Left colon (tissue), 2 donors: Measurements from ENCODE around the gene EBNA1BP2. TPM values are rescaled to one million over a fixed set of nuclear protein-coding genes. Genes with fewer than 3 reads are reported as not detected.
"Not testable (repeated sequence)": the region's sequence is repeated elsewhere in the genome, so short reads cannot be mapped to it uniquely, and the experiment has no call there.

Experiments used
- ATAC-seq: fragments of 200-7000 bp; cut with Tn5 transposase; one replicate; pipeline ENCODE4 v1.9.1; 2020; ENCODE audit warnings: mild to moderate bottlenecking, moderate library complexity
- DNase-seq, 2 donors: peaks; one replicate each; pipeline ENCODE4 v3.0.0-alpha.2; 2020
- intact Hi-C, 2 donors: fragments of 100-400 bp; cut with DNase I in 1 of 2; cut with micrococcal nuclease in 1 of 2; formaldehyde crosslinking; loops; one replicate each; pipeline versions ENCODE4 v1.11.2 to v1.14.0; 2022; cut with DNase I, micrococcal nuclease
- long read RNA-seq: library from polyadenylated mRNA; unstranded; transcript quantifications from one replicate; pipeline ENCODE4 v2.0.0, GENCODE V29; 2021
- total RNA-seq, 2 donors: library from RNA; stranded (reverse); fragmentation: NEBNext Ultra II Directional; extraction: Animal tissue kit (Norgen Biotek cat#: 25700); gene quantifications; one replicate each; pipeline ENCODE4 v1.2.1, GENCODE V29; 2021
- donor health status: DM: no; HTN: no; CAD: no.
- donor health status: DM: yes; HTN: yes; CAD: no.

The EBNA1BP2 gene
- total RNA-seq: 10 to 100 TPM; 30.4 to 32.4 TPM
- long read RNA-seq, transcript EBNA1BP2-201 (9 exons, 1,322 nt): major isoform, 44 of 50 reads
- long read RNA-seq, partial matches to known transcripts: 2 of 50 reads
- long read RNA-seq, other reads (novel, unspliced or antisense): 4 of 50 reads

GRCh38 chr1:43171876-43172526, at the start of gene EBNA1BP2, which contains the start of gene CFAP57:
EBNA1BP2 (minus strand) TSS chr1:43172290; CDS start chr1:43172118, 172 bp downstream.
CFAP57 (plus strand) TSS chr1:43172330; CDS start chr1:43172754, 424 bp downstream.
- peak; percentile 94 for ATAC-seq
- intact Hi-C loops: no loop called here
- DNase-seq: peak; percentile 88 to 91

GRCh38 chr1:43221797-43222196, 49.7 kb upstream of the EBNA1BP2 start:
- intact Hi-C loops: loop anchor here in 1 of 2 donors (5.0 kb wide), 1 partner anchor 196 kb away; no protein-coding TSS in a partner anchor
- ATAC-seq (no peak), DNase-seq (no peak)

GRCh38 chr1:43220905-43221778, 49.1 kb upstream of the EBNA1BP2 start:
- DNase-seq (no peak), ATAC-seq (no peak)
- intact Hi-C loops: loop anchor here in 1 of 2 donors (5.0 kb wide), 1 partner anchor 196 kb away; no protein-coding TSS in a partner anchor

GRCh38 chr1:43217747-43218146, 45.7 kb upstream of the EBNA1BP2 start:
- ATAC-seq (no peak), DNase-seq (no peak)
- intact Hi-C loops: no loop called here

GRCh38 chr1:43214501-43215444, 42.7 kb upstream of the EBNA1BP2 start:
- intact Hi-C loops: no loop called here
- ATAC-seq: no peak

GRCh38 chr1:43208277-43208676, 36.2 kb upstream of the EBNA1BP2 start:
- DNase-seq, intact Hi-C loops, ATAC-seq: not testable (repeated sequence)

More at GRCh38 chr1:43214501-43215444, 42.7 kb upstream of the EBNA1BP2 start:
- DNase-seq: no peak

GRCh38 chr1:43207229-43207853, 35.3 kb upstream of the EBNA1BP2 start:
- DNase-seq (no peak), ATAC-seq (no peak)
- intact Hi-C loops: no loop called here

- no peak for DNase-seq
- intact Hi-C loops: no loop called here
Measured at GRCh38 chr1:43206600-43207228, 34.6 kb upstream of the EBNA1BP2 start.

GRCh38 chr1:43205671-43206070, 33.6 kb upstream of the EBNA1BP2 start:
- intact Hi-C loops: no loop called here
- ATAC-seq (no peak), DNase-seq (no peak)

More at GRCh38 chr1:43206600-43207228, 34.6 kb upstream of the EBNA1BP2 start:
- peak; percentile 52 for ATAC-seq

- intact Hi-C loops: no loop called here
- DNase-seq (no peak), ATAC-seq (no peak)
Measured at GRCh38 chr1:43204394-43204793, 32.3 kb upstream of the EBNA1BP2 start.

- intact Hi-C loops: no loop called here
- DNase-seq: no peak
- no peak for ATAC-seq
Measured at GRCh38 chr1:43203859-43204258, 31.8 kb upstream of the EBNA1BP2 start.

- DNase-seq (no peak), ATAC-seq (no peak)
- intact Hi-C loops: no loop called here
Measured at GRCh38 chr1:43199093-43199726, 27.1 kb upstream of the EBNA1BP2 start.

- no peak for DNase-seq
- intact Hi-C loops: no loop called here
- no peak for ATAC-seq
Measured at GRCh38 chr1:43197343-43198127, 25.4 kb upstream of the EBNA1BP2 start.

- intact Hi-C loops: no loop called here
- DNase-seq (no peak), ATAC-seq (no peak)
Measured at GRCh38 chr1:43194509-43194908, 22.4 kb upstream of the EBNA1BP2 start.

GRCh38 chr1:43188106-43188505, 16.0 kb upstream of the EBNA1BP2 start:
- DNase-seq (no peak), ATAC-seq (no peak)
- intact Hi-C loops: no loop called here

- ATAC-seq (no peak), DNase-seq (no peak)
- intact Hi-C loops: no loop called here
Measured at GRCh38 chr1:43184995-43185394, 12.9 kb upstream of the EBNA1BP2 start.
